Liver (tissue), 3 donors: ENCODE results near the gene SPTLC3.

ENCODE experiments used
- CTCF ChIP-seq: fragments of 150-350 bp; IDR thresholded peaks from 2 replicates; pipeline ENCODE4 v1.5.1; 2017; ENCODE audit warnings: improper control_type of control experiment, low read depth, low read length; ENCODE audit not compliant: missing input control
- EGR1 ChIP-seq, 2 donors: IDR thresholded peaks; 2 replicates each; pipeline ENCODE4 v1.6.1; 2016 to 2018; ENCODE audit warnings: antibody characterized with exemption in 2 of 2, low read depth in 2 of 2
- donor health status: healthy.
- donor health status: healthy.

DNA sequence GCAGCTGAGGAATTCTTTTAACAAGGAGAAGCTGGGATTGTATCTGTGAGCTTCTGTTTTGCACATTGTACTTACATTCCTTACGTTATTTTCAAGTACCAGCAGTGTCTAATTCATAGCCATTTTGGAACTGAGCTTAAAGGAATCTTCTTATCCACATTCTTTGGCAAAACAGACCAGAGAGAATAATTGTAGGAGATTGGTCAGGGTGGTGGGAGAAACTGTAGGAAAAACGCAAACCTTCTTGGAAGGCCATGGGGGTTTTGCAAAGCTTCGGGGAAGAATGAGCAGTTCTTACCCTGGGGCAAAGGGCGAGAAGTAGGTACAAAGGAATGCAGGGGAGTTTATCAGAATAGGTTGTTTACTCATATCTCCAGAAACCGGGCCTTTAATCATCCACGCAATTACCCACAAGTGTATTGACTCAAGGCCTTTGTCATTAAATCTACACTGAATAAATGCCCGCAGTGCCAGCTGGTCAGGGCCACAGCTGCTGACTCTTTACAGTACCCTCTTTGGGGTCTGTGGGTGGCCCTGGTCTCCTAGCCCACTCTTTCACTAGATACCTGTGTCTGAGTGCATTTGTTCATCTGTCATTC is 39.6 kb upstream of the SPTLC3 start:
- TF ChIP-seq EGR1 (IDR thresholded peaks at IDR 0.05; ENCODE audit: low read depth in 2 of 2) (no peak), CTCF (no peak)
